Measurements from ENCODE around the gene MAPK14. TPM values are rescaled to one million over a fixed set of nuclear protein-coding genes. Genes with fewer than 3 reads are reported as not detected.

The MAPK14 gene
- total and polyA plus RNA-seq, 9 of the 15 experiments (the other 6 are each of a cell fraction or from before 2014, with no cell fraction given): 8.8 to 62.7 (median 35.5) TPM

DNA sequence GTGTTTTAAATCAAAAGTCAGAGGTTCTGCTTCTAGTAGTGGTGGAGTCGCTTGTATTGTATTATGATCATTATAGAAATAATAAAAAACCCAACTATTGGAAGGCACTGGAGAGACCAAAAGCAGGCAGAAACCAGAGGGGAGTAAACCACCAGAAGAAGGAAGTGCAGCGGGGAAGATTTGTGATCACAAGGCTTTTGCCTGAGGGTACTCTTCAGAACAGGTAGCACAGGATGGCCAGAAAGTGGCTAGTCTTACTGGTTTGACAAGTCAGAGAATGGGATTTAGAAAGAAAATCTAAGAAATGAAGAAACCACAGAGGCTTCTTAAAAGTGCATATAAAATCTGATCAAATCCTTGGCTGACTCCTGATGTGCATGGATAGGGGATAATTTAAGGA lies 126.7 kb downstream of the MAPK14 start:
- H3K9ac ChIP-seq (ENCODE audit: insufficient read depth in 1 of 2, low read depth in 2 of 2, low read length in 2 of 2): no peak overlapping the region
- BruUV-seq (replicated peaks): no TSS peak
- in situ Hi-C loops (cut with MboI): no loop called here
- no peaks in the 10 kb centered on the region; a peak in 1 of 5 replicates for H3K4me1 ChIP-seq (replicated peaks in 1 of 2; ENCODE audit: control insufficient read depth in 2 of 2, insufficient read depth in 2 of 2, low read length in 2 of 2)
- CTCF ChIA-PET (ENCODE audit: low intra/inter-chr PET ratio): no interaction called here
- H3K4me2 ChIP-seq (ENCODE audit: insufficient read depth, low read length): no peak overlapping the region
- H3K9me1 ChIP-seq (ENCODE audit: control insufficient read depth, insufficient read depth, low read length): no peaks in the 10 kb centered on the region
- no peak for ATAC-seq
- no peaks in the 10 kb centered on the region for H3K36me3 ChIP-seq (ENCODE audit: control insufficient read depth, insufficient read depth, low read length)
- POLR2A ChIA-PET: no interaction called here
- no peaks in the 10 kb centered on the region for H3K79me2 ChIP-seq (ENCODE audit: control insufficient read depth, insufficient read depth, low read length)
- no peak for DNase-seq (ENCODE audit: extremely low read depth in 1 of 4, low spot score in 3 of 4)
- FAIRE-seq: no peak
- no peak overlapping the region for H3K27ac ChIP-seq (ENCODE audit: extremely low read depth, low read depth, low read length)
- H3K9me3 ChIP-seq (replicated peaks; ENCODE audit: control insufficient read depth, insufficient read depth, low read depth, low read length): peaks cover 9% of the 10 kb centered on the region
- no peaks in the 10 kb centered on the region for H3K27me3 ChIP-seq (ENCODE audit: control insufficient read depth in 2 of 2, insufficient read depth in 2 of 2, low read length in 2 of 2)
- H4K20me1 ChIP-seq (replicated peaks; ENCODE audit: control insufficient read depth, insufficient read depth, low read length): no peaks in the 10 kb centered on the region
- intact Hi-C loops (cut with micrococcal nuclease): no loop called here
- H3K4me3 ChIP-seq: no peak overlapping the region
- no peak for TF ChIP-seq SMARCA5 (IDR thresholded peaks at IDR 0.05)
- no peak for TF ChIP-seq DPF2 (IDR thresholded peaks at IDR 0.05)
- no peak for TF ChIP-seq BRD4 (IDR thresholded peaks at IDR 0.05)
- no peak for TF ChIP-seq BHLHE40 (IDR thresholded peaks at IDR 0.05; ENCODE audit: low read length)
- no peak for TF ChIP-seq ZNF668 (CRISPR knock-in tag; IDR thresholded peaks at IDR 0.05)
- TF ChIP-seq, protein P1, sequence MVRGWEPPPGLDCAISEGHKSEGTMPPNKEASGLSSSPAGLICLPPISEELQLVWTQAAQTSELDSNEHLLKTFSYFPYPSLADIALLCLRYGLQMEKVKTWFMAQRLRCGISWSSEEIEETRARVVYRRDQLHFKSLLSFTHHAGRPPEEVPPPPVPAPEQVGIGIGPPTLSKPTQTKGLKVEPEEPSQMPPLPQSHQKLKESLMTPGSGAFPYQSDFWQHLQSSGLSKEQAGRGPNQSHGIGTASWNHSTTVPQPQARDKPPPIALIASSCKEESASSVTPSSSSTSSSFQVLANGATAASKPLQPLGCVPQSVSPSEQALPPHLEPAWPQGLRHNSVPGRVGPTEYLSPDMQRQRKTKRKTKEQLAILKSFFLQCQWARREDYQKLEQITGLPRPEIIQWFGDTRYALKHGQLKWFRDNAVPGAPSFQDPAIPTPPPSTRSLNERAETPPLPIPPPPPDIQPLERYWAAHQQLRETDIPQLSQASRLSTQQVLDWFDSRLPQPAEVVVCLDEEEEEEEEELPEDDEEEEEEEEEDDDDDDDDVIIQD (CRISPR knock-in tag; IDR thresholded peaks at IDR 0.05): no peak
- no peak for TF ChIP-seq ELF4 (CRISPR knock-in tag; IDR thresholded peaks at IDR 0.05)
- no peak for TF ChIP-seq ZNF696 (CRISPR knock-in tag; conservative IDR thresholded peaks at IDR 0.05)
- TF ChIP-seq, protein P2, sequence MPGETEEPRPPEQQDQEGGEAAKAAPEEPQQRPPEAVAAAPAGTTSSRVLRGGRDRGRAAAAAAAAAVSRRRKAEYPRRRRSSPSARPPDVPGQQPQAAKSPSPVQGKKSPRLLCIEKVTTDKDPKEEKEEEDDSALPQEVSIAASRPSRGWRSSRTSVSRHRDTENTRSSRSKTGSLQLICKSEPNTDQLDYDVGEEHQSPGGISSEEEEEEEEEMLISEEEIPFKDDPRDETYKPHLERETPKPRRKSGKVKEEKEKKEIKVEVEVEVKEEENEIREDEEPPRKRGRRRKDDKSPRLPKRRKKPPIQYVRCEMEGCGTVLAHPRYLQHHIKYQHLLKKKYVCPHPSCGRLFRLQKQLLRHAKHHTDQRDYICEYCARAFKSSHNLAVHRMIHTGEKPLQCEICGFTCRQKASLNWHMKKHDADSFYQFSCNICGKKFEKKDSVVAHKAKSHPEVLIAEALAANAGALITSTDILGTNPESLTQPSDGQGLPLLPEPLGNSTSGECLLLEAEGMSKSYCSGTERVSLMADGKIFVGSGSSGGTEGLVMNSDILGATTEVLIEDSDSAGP (CRISPR knock-in tag; IDR thresholded peaks at IDR 0.05): no peak
- no peak for TF ChIP-seq CHD2 (IDR thresholded peaks at IDR 0.05; ENCODE audit: low read depth, low read length)
- no peak for TF ChIP-seq THRAP3 (IDR thresholded peaks at IDR 0.05; ENCODE audit: borderline replicate concordance)
- no peak for TF ChIP-seq ZNF316 (IDR thresholded peaks at IDR 0.05)
- H2AFZ ChIP-seq (ENCODE audit: low read depth, low read length): no peak overlapping the region
- 5% methylated on average over 2 of the region's 2 CpGs for WGBS (ENCODE audit: insufficient coverage, low coverage, missing lambda C conversion rate)
